ENCODE data around the gene RGSL1.

DNA sequence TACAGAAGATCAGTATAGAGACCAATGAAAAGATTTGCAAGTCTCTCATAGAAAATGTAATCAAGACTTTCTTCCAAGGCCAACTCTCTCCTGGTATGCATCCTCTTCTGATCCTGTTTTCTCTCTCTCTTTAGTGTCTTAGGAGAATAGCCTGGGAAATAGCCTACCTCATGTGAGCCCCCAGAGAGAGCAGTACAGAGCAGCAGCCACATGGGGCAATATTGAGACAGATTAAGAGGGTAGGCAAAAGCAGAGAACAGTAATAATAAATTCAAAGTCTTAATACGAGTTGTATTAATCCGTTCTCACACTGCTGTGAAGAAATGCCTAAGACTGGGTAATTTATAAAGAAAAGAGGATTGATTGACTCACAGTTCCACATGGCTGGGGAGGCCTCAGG, 77.7 kb downstream of the RGSL1 start:
- TF ChIP-seq RXRA (IDR thresholded peaks at IDR 0.05), result no peak
- TF ChIP-seq, protein P1, sequence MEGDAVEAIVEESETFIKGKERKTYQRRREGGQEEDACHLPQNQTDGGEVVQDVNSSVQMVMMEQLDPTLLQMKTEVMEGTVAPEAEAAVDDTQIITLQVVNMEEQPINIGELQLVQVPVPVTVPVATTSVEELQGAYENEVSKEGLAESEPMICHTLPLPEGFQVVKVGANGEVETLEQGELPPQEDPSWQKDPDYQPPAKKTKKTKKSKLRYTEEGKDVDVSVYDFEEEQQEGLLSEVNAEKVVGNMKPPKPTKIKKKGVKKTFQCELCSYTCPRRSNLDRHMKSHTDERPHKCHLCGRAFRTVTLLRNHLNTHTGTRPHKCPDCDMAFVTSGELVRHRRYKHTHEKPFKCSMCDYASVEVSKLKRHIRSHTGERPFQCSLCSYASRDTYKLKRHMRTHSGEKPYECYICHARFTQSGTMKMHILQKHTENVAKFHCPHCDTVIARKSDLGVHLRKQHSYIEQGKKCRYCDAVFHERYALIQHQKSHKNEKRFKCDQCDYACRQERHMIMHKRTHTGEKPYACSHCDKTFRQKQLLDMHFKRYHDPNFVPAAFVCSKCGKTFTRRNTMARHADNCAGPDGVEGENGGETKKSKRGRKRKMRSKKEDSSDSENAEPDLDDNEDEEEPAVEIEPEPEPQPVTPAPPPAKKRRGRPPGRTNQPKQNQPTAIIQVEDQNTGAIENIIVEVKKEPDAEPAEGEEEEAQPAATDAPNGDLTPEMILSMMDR (IDR thresholded peaks at IDR 0.05; ENCODE audit: low read depth, low read length, missing input control), result no peak
- TF ChIP-seq, protein P2, sequence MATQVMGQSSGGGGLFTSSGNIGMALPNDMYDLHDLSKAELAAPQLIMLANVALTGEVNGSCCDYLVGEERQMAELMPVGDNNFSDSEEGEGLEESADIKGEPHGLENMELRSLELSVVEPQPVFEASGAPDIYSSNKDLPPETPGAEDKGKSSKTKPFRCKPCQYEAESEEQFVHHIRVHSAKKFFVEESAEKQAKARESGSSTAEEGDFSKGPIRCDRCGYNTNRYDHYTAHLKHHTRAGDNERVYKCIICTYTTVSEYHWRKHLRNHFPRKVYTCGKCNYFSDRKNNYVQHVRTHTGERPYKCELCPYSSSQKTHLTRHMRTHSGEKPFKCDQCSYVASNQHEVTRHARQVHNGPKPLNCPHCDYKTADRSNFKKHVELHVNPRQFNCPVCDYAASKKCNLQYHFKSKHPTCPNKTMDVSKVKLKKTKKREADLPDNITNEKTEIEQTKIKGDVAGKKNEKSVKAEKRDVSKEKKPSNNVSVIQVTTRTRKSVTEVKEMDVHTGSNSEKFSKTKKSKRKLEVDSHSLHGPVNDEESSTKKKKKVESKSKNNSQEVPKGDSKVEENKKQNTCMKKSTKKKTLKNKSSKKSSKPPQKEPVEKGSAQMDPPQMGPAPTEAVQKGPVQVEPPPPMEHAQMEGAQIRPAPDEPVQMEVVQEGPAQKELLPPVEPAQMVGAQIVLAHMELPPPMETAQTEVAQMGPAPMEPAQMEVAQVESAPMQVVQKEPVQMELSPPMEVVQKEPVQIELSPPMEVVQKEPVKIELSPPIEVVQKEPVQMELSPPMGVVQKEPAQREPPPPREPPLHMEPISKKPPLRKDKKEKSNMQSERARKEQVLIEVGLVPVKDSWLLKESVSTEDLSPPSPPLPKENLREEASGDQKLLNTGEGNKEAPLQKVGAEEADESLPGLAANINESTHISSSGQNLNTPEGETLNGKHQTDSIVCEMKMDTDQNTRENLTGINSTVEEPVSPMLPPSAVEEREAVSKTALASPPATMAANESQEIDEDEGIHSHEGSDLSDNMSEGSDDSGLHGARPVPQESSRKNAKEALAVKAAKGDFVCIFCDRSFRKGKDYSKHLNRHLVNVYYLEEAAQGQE (IDR thresholded peaks at IDR 0.05), result no peak
- TF ChIP-seq YY1 (IDR thresholded peaks at IDR 0.05), result no peak
- TF ChIP-seq, protein P3, sequence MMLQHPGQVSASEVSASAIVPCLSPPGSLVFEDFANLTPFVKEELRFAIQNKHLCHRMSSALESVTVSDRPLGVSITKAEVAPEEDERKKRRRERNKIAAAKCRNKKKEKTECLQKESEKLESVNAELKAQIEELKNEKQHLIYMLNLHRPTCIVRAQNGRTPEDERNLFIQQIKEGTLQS (IDR thresholded peaks at IDR 0.05), result no peak
